GM18505 (cell line): ENCODE data around the gene PADI3.

Source experiments
- ATAC-seq: cut with Tn5 transposase; IDR thresholded peaks from one replicate; pipeline ENCODE4 v1.9.1; 2021; ENCODE audit not compliant: unreplicated experiment
- POLR2A ChIP-seq: IDR thresholded peaks from 4 replicates; pipeline ENCODE4 v1.6.1; 2011; ENCODE audit warnings: borderline replicate concordance; ENCODE audit not compliant: insufficient read depth, insufficient read length; ENCODE audit errors: extremely low read depth

PADI3 gene

DNA sequence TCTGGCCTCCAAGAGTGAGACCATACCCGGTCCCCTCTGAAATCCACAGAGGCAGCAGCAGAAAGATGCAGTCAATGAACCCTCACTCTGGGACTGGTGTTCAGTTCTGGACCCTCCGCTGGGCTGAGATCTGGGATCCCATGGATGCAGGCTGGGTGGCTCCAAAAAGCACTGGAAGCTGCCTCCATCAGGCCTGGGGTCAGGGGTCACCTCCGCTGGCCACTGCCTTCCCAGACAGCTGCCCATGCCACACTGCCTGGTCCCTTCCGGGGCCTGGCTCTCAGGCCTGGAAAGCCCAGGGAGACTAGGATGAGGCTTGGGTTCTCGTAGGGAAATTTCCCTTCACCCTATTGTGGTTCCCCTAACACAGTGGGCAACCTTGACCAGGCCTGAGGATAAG lies 37.7 kb downstream of the PADI3 start:
- no peak for TF ChIP-seq POLR2A
- ATAC-seq = no peak

DNA sequence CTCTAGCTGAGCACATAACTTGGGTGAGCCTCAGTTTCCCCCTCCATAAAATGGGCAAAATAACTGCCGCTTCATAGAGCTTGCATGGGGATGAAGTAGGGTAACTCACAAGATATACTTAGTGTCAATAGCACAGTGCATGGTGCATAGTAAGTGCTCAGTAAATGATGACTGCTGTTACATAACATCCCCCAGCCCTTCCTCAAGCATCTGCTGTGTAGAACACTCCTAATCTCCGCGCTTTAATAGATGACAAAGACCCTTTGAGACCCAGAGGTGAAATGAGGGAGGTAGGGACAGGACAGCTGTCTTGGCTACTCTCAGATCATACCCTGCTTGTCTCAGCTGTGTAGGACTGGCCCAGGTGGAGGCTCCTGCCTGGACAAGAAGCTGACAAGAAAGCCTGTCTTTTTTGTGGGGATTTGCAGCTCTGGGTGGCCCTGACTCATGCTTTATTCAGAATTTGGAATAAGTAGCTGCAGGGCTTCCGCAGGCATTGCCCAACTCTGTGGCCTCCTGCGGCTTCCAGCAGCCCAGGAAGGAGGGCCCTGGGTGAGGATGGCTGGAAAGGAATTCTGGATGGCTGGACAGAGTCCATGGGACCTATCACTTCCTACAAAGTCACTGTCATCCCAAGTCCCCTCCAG lies 38.4 kb downstream of the PADI3 start:
- ATAC-seq = no peak
- TF ChIP-seq POLR2A = no peak

DNA sequence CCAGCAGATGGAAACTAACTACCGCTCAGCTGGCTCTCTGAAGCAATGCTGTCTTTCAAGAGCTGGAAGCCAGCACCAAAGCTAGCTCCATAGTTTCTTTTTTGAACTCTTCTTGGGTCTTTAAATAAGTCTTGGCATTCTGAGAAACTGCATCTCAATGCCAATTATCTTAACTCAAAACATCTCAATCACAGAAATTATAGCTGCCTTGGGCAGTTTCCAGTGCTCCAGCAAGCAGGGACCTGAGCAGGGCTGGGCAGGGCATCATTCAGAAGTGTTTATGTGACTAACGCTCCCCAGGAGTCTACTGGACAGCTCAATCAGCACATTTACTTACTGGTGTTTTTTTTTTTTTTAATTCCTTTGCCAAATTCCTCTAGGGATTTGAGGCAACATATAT lies 40.8 kb downstream of the PADI3 start:
- TF ChIP-seq POLR2A = no peak
- no peak for ATAC-seq

DNA sequence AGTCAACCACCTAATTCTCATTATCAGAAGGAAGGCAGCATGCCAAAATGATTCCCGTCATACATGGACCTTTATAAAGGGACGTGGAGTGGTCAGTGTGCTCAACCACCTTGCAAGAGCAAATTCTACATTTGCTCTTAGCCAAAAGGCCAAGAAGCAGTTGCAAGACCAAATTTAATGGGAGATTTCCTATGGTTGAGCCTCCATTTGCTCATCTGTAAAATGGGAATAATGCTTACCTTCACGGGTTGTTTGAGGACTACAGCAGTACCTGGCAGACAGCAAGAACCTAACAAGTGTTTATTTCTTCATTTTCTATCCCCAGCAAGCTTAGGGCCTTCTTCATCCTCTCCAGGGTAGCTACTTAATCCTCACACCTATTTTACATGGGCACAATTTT lies 41.7 kb downstream of the PADI3 start:
- no peak for ATAC-seq
- no peak for TF ChIP-seq POLR2A

DNA sequence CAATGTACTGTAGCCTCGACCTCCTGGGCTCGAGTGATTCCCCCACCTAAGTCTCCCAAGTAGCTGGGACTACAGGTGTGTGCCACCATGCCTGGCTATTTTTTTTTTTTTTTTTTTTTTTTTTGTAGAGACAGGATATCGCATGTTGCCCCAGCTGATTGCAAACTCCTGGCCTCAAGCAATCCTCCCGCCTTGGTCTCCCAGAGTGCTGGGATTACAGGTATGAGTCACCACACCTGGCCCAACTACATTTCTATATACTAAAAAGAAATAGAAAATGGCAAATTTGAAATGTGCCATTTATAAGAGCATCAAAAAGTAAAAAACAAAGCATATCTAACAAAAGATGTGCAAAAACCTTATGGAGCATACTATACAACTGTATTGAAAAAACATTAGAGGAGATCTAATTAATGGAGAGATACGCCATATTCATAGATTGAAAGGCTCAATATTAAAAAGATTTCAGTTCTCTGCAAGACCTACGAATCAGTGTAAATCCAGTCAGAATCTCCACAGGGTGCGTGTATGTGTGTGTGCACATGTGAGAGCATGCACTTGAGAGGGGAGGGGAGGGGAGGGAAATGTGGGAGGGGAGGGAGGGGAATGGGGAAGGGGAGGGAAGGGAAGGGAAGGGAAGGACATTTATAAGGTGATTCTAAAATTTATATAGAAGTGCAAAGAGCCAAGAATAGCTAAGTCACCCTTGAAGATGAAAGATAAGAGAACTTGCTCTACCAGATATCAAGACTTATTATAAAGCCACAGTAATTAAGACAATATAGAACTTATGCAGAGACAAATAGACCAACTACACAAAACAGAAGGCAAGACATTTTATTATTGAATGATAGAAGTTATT lies 43.6 kb downstream of the PADI3 start:
- no peak for ATAC-seq
- no peak for TF ChIP-seq POLR2A

DNA sequence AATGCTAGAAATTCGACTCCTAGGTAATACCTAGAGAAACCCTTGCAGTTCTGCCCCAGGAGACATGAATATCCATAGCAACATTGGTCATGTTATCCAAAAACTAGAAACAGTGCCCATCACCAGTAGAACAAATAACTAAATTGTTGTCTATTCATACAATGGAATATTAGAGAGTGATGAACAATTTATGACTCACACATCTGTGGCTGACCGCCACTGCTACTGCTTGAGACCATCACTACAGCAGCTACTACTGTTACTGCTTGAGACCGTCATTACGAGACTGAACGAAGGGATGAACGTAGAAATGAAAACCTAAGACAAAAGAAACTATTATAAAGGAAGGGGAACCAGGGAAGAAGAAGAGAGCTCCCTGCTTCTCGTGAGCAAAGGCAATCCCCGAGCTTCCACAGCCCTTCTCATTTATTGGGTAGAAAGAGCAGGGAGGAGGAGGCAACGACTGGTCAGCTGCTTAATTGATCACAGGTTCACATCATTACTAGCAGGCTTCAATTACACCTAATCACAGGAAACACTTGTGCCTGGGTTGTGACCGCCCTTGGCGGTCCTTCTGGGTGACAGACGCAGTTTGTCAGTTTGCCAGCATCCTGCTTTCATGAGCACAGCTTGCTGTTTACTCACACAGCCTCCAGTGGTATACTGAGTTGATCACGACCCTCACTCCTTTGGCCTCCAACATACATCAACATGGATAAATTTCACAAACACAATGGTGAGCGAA lies 45.0 kb downstream of the PADI3 start:
- TF ChIP-seq POLR2A = no peak
- ATAC-seq = no peak

DNA sequence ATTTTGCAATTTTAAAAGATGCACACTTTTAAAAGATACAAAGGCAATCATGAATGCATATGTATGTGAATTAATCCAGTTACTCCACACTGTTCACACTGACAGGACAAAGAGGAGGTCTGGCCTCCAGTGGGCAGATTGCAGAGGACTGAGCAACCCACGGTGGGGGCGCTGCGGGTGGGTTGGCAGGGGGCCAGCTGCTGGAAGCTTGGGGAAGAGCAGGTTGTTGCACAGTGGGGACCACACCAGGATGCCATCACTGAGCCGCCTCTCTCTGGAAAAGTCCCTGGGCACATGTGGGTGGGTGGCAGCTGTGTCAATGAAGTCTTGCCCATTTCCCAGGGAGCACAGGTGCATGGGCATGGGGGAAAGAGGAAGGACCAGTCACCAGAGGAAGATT lies 46.4 kb downstream of the PADI3 start:
- ATAC-seq = no peak
- no peak for TF ChIP-seq POLR2A

DNA sequence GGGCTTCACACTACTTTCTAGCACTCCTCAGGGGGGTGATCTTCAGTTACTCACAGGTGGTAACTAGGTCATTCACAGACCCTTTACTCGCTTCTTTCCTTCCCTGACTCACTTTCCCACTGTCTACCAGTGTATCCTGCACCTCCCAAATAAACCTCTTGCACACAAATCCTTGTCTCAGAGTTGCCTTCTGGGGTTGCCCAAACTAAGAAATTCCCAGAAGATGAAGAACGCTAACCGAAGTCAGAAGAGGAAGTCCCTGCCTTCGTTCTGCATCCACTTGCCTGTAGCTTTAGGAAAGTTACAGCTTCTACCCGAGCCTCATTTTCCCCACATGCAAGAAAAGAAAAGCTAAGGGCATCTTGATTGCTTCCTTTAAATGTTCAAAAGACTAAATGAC lies 47.2 kb downstream of the PADI3 start:
- TF ChIP-seq POLR2A = no peak
- no peak for ATAC-seq

DNA sequence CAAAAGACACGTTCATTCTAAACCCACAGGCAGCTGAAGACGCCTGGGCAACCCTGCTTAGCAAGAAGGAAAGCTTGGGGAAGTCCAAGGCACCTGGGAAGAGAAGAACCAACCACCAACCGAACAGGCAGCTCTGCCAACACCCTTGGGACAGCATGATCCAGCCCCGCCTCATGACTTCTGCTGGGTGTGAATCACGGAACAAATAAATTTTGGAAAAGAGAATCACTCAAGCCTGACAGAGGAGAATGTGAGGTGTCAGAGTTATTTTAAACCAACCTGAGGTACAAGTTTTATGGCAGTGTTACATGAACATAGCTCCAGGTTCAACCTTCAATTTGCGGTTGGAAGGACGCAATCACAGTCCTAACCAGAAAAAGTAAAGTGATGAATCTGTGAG lies 49.1 kb downstream of the PADI3 start:
- TF ChIP-seq POLR2A = no peak
- ATAC-seq = no peak

DNA sequence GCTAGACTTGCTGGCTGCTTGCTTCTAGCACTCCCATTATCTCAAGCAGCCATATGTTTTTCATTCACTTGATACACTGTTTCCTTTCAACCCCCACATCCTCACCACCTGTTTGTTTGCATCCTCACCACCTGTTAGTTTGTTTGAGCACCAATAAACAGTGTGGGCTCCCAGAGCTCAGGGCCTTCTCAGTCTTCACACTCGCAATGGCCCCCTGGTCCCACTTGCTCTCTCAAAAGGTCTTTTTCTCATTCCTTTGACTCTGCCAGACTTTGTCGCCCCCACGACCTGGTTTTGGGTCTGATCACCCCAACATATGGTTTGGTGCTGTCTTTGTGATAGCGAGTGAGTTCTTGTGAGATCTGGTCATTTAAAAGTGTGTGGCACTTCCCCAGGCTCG lies 52.9 kb downstream of the PADI3 start:
- no peak for TF ChIP-seq POLR2A
- ATAC-seq = no peak

DNA sequence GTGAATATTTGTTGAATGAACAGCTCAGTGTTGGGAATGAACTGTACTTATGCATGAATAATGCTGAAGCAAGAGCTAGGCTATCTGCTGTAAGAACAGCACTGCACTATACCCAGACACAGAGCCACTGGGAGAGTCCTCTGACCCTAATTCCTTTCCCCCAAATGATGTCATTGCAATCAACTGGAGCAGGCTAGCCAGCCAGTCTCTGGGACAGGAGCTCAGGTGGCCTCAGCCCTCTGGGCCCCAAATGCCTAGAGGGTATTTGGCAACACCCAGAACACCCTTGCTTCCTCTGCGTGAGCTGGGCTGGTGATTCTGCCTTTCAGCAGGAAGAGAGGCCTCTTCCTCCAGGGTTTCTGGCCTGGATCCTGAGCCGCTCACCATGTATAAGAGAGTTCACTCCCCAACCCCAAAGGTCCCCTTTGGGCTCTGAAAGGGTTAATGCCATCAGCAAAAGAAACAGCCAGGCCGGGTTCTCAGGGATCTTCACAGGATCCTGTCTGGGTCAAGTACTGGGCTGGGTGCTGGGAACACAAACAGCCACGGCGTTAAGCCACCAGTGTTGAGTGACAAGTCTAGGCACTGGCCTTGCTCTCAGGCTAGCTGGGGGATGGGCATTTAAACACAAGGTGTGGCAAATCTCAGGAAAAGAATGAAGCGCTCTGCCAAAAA lies 55.4 kb downstream of the PADI3 start:
- no peak for ATAC-seq
- TF ChIP-seq POLR2A = no peak

DNA sequence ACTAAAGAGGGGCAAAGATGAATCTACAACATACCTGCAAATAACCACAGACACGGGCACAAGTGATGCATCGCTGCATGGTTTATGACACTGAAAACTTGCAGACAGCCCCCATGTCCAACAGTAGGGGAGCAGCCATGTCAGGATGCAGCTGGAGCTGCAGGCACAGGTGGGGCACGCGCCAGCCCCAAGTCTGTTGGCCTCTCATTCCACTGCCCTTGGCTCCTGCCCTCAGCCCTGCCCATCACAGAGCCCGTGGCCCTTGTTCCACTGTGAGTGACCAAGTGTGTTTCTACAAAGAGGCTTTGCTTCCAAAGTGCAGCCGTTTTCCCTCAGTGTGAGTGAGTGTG lies 55.9 kb downstream of the PADI3 start:
- no peak for TF ChIP-seq POLR2A
- no peak for ATAC-seq

DNA sequence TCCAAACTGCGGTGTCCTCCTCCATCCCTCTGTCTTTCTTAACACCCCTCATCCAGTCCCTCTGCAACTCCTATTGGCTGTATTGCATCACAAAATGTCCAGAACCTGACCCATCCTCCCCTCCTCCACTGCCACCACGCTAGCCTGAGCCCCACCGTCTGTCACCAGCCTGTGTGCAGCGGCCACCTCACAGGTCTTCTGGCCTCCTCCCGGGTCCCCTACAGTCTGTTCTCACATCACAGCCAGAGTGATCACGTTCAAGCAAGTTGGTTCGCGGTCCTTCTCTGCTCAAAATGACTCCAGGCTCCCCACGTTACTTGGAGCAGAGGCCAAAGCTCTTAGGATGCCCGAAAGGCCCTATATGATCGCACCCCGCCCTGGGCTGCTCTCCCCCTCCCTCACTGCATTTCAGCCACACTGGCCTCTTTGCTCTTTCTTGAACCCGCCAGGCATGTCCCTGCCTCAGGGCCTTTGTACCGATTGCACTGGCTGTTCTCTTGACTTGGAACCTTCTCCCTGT lies 56.7 kb downstream of the PADI3 start:
- ATAC-seq = no peak

More for the DNA sequence above, 56.7 kb downstream of the PADI3 start:
- TF ChIP-seq POLR2A = no peak
